OCI-LY7 (cell line): ENCODE results near the gene ARPC4. TPM values are rescaled to one million over a fixed set of nuclear protein-coding genes. Genes with fewer than 3 reads are reported as not detected.
"Not testable (repeated sequence)": the region's sequence is repeated elsewhere in the genome, so short reads cannot be mapped to it uniquely, and the experiment has no call there.

ENCODE experiments used
- BruUV-seq: library from RNA; stranded (reverse); fragments of 400-500 nt; replicated peaks from 2 replicates; lab custom pipeline; 2021; lab: Mats Ljungman, UMichigan
- CTCF ChIA-PET: fragments of 300-600 bp; sonication (Branson Sonifier 250); formaldehyde crosslinking; loops from one replicate; lab custom pipeline; 2022; ENCODE audit warnings: antibody characterized with exemption; ENCODE audit not compliant: unreplicated experiment; lab: Charles Lee
- POLR2A ChIA-PET: fragments of 300-600 bp; sonication (Branson Sonifier 250); formaldehyde crosslinking; loops from one replicate; lab custom pipeline; 2022; ENCODE audit warnings: antibody characterized with exemption; lab: Charles Lee
- DNase-seq: peaks from one replicate; pipeline ENCODE4 v3.0.0-alpha.2; 2015; ENCODE audit warnings: low spot score
- H2AFZ ChIP-seq: fragments of 200-600 bp; sonication (generic), shearing (Covaris generic); 2 replicates; pipeline ENCODE4 v1.6.1; 2014; ENCODE audit warnings: mild to moderate bottlenecking, antibody characterized with exemption, low read length, moderate library complexity
- H3K27ac ChIP-seq: fragments of 200-600 bp; sonication (generic); 2 replicates; pipeline ENCODE4 v1.5.1; 2014; ENCODE audit warnings: mixed run types, low read depth, mild to moderate bottlenecking, moderate library complexity, low read length, inconsistent platforms; ENCODE audit not compliant: poor library complexity, severe bottlenecking
- H3K36me3 ChIP-seq: fragments of 200-600 bp; sonication (generic); 2 replicates; pipeline ENCODE4 v1.6.1; 2014; ENCODE audit warnings: mild to moderate bottlenecking, antibody characterized with exemption, low read length, moderate library complexity, mixed read lengths; ENCODE audit not compliant: insufficient read depth
- H3K4me1 ChIP-seq: fragments of 200-600 bp; sonication (generic); 2 replicates; pipeline ENCODE4 v1.5.1; 2014; ENCODE audit warnings: mild to moderate bottlenecking, low read length; ENCODE audit not compliant: insufficient read depth, poor library complexity, severe bottlenecking
- H3K4me2 ChIP-seq: fragments of 200-600 bp; sonication (generic); 2 replicates; pipeline ENCODE4 v1.6.1; 2014; ENCODE audit warnings: mild to moderate bottlenecking, low read length
- H3K4me3 ChIP-seq: fragments of 200-600 bp; sonication (generic); 2 replicates; pipeline ENCODE4 v1.5.1; 2014; ENCODE audit warnings: mild to moderate bottlenecking, low read depth, low read length; ENCODE audit not compliant: poor library complexity, severe bottlenecking
- H3K79me2 ChIP-seq: fragments of 200-600 bp; sonication (generic); 2 replicates; pipeline ENCODE4 v1.6.1; 2016; ENCODE audit warnings: low read depth, mild to moderate bottlenecking, low read length, moderate library complexity, mixed read lengths; ENCODE audit not compliant: insufficient read depth
- H3K9me2 ChIP-seq: fragments of 200-600 bp; sonication (generic); 2 replicates; pipeline ENCODE4 v1.6.1; 2016; ENCODE audit warnings: mild to moderate bottlenecking, low read length, mixed read lengths; ENCODE audit not compliant: insufficient read depth
- H3K9me3 ChIP-seq: fragments of 200-600 bp; sonication (generic); 2 replicates; pipeline ENCODE4 v1.6.1; 2014; ENCODE audit warnings: mild to moderate bottlenecking, mixed run types, low read length, mixed read lengths
- H4K20me1 ChIP-seq: fragments of 200-600 bp; sonication (generic); 2 replicates; pipeline ENCODE4 v1.6.1; 2014; ENCODE audit warnings: mild to moderate bottlenecking, antibody characterized with exemption, low read length, moderate library complexity, mixed read lengths; ENCODE audit not compliant: insufficient read depth
- EZH2phosphoT487 ChIP-seq: fragments of 200-600 bp; sonication (generic); IDR thresholded peaks from 2 replicates; pipeline ENCODE4 v1.6.1; 2018; ENCODE audit warnings: low read depth, borderline replicate concordance, mild to moderate bottlenecking, mixed run types, antibody characterized with exemption, low read length, moderate library complexity, mixed read lengths
- intact Hi-C: fragments of 100-400 bp; cut with micrococcal nuclease; formaldehyde crosslinking; loops from one replicate; pipeline ENCODE4 v1.10.0; 2022; ENCODE audit not compliant: unreplicated experiment
- total RNA-seq, 2 experiments: library from RNA; depleted of rRNA in 1 of 2; stranded (reverse); fragments of >200 nt in 1 of 2; shearing (Covaris generic) in 1 of 2; gene quantifications; 2 replicates each; pipeline ENCODE4 v1.2.3, GENCODE V29; 2014 to 2022
- TF ChIP-seq, protein P1 (sequence below): fragments of 200-600 bp; sonication (generic); conservative IDR thresholded peaks from 2 replicates; pipeline ENCODE4 v1.5.1; 2014; ENCODE audit warnings: mild to moderate bottlenecking, antibody characterized with exemption, low read length, moderate library complexity, mixed read lengths

Gene ARPC4
- total RNA-seq, 2 experiments from 2014 or later = 99.5 to 118 TPM

DNA sequence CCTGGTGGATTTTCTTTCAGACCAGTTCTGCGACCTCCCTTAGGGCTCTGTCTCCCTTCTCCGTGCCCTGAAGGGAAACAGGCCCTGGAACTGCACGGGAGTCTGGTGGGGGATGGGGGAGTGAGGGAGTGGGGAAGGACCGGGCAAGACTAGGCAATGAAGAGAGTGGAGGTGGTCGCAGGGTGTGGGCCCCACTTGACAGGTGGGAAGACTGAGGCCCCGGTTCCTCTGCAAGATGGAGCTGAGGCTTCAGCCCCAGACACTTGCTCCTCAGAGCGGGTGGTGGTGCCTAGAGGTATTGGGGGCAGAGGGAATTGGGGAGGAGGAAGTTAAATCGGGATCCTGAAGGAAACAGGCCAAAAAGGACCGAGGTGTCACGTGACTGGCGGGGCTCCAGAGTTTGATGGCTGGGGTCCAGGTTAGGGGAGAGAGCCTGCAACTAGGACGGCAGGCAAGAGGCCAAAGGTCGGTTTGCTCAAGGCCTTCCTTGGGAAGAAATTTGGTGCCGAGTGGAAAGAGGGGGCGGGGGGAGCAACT is 22.5 kb upstream of the ARPC4 start:
- Histone ChIP-seq H3K27ac (no peak overlapping the region), H3K4me1 (peaks cover 7% of the 10 kb centered on the region), H3K36me3 (no peaks in the 10 kb centered on the region), H2AFZ (no peak overlapping the region), H3K9me2 (no peaks in the 10 kb centered on the region), H4K20me1 (no peaks in the 10 kb centered on the region), H3K79me2 (no peaks in the 10 kb centered on the region), H3K9me3 (no peaks in the 10 kb centered on the region), H3K4me2 (no peak overlapping the region), H3K4me3 (no peak overlapping the region)
- POLR2A ChIA-PET = no interaction called here
- no peak for DNase-seq
- BruUV-seq = no TSS peak
- CTCF ChIA-PET = no interaction called here
- intact Hi-C loops = no loop called here
- TF ChIP-seq EZH2phosphoT487 = no peak
- TF ChIP-seq, protein P1, sequence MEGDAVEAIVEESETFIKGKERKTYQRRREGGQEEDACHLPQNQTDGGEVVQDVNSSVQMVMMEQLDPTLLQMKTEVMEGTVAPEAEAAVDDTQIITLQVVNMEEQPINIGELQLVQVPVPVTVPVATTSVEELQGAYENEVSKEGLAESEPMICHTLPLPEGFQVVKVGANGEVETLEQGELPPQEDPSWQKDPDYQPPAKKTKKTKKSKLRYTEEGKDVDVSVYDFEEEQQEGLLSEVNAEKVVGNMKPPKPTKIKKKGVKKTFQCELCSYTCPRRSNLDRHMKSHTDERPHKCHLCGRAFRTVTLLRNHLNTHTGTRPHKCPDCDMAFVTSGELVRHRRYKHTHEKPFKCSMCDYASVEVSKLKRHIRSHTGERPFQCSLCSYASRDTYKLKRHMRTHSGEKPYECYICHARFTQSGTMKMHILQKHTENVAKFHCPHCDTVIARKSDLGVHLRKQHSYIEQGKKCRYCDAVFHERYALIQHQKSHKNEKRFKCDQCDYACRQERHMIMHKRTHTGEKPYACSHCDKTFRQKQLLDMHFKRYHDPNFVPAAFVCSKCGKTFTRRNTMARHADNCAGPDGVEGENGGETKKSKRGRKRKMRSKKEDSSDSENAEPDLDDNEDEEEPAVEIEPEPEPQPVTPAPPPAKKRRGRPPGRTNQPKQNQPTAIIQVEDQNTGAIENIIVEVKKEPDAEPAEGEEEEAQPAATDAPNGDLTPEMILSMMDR = no peak

DNA sequence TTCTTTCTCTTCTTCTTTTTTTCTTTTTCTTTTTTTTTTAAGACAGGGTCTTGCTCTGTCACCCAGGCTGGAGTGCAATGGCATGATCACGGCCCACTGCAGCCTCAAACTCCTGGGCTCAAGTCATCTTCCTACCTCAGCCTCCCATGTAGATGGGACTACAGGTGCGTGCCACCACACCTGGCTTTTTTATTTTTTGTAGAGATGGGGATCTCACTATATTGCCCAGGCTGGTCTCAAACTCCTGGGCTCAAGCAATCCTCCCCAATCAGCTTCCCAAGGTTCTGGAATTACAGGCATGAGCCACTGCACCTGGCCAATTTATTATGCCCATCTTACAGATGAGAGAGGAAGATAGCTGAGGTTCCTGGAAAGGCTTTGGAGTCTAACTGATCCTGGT is 21.9 kb upstream of the ARPC4 start:
- H3K4me2 ChIP-seq, H3K9me3 ChIP-seq, H3K36me3 ChIP-seq, H3K27ac ChIP-seq, H3K79me2 ChIP-seq, H3K4me1 ChIP-seq, H2AFZ ChIP-seq, H4K20me1 ChIP-seq, intact Hi-C loops, BruUV-seq, H3K4me3 ChIP-seq, H3K9me2 ChIP-seq, CTCF ChIA-PET, DNase-seq: not testable (repeated sequence)
- POLR2A ChIA-PET = interaction anchor here (0.7 to 1.3 kb wide), 2 partner anchors 10 to 11 kb away, joined by 3 read pairs; no protein-coding TSS in a partner anchor

DNA sequence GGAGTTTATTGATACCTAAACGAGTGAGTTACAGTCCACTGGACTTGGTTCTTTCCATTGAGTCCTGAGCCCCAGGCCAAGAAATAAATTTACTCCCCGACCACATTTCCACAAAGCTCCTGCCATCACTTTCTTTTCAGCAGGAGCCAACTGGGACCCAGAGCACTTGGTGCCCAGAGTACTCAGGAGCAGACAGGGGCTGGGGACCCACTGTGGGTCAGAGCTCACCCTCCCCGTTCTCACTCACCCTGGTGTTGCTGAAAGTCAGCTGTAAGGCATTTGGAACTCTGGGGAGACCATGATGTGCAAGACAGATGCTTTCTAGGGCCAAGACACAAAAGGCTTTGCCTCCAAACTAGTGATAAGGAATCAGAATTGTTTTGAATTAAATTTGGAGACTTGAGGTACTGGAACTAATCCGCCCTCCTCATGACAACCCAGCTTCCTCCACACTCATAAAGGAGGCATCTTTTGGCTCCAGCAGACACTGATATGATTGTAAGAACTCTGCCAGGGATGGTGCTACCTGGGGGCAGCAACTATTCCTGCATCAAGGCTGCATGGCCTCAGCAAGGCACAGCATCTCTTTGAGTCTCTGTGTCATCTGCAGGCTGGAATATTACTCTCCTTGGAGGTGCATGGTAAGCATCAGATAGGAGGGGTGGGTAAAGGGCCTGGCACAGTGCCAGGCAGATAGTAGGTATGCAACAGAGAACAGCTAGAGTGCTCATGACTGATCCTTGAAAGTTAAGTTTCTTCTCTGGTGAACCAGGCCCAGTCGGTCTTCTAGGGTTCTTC is 15.8 kb upstream of the ARPC4 start:
- peaks cover 20% of the 10 kb centered on the region for H3K36me3 ChIP-seq
- H4K20me1 ChIP-seq = no peaks in the 10 kb centered on the region
- no TSS peak for BruUV-seq
- intact Hi-C loops = no loop called here
- H3K4me2 ChIP-seq = no peak overlapping the region
- no peaks in the 10 kb centered on the region for H3K9me2 ChIP-seq
- no peak overlapping the region for H2AFZ ChIP-seq
- no peak overlapping the region for H3K27ac ChIP-seq
- TF ChIP-seq, protein P1 = no peak
- no peak for TF ChIP-seq EZH2phosphoT487
- POLR2A ChIA-PET = interaction anchor here (0.5 kb wide), 2 partner anchors 16 to 111 kb away, joined by 3 read pairs; partner anchors contain the start of gene ARPC4
- peaks cover 41% of the 10 kb centered on the region for H3K4me1 ChIP-seq
- H3K9me3 ChIP-seq = no peaks in the 10 kb centered on the region
- CTCF ChIA-PET = no interaction called here
- DNase-seq = no peak
- H3K4me3 ChIP-seq = no peak overlapping the region
- H3K79me2 ChIP-seq = no peaks in the 10 kb centered on the region
